HEK293T (cell line): ENCODE results near the gene PHOSPHO1.

Experiments used
- BHLHE40 ChIP-seq: fragments of 450-650 bp; IDR thresholded peaks from 2 replicates; pipeline ENCODE4 v1.6.1; 2016; ENCODE audit warnings: mild to moderate bottlenecking, moderate library complexity, borderline replicate concordance
- NFRKB ChIP-seq: fragments of 450-650 bp; IDR thresholded peaks from 2 replicates; pipeline ENCODE4 v1.6.1; 2016; ENCODE audit warnings: mild to moderate bottlenecking, moderate library complexity
- SP1 ChIP-seq: fragments of 450-650 bp; IDR thresholded peaks from 2 replicates; pipeline ENCODE4 v1.6.1; 2017

- no peak for TF ChIP-seq SP1
- no peak for TF ChIP-seq BHLHE40
- TF ChIP-seq NFRKB: no peak
These were observed 30.0 kb downstream of the PHOSPHO1 start for GRCh38 chr17:49200423-49201083.
